ENCODE measurements around the gene TAOK3. TPM values are rescaled to one million over a fixed set of nuclear protein-coding genes. Genes with fewer than 3 reads are reported as not detected.
"Not testable (repeated sequence)": the region's sequence is repeated elsewhere in the genome, so short reads cannot be mapped to it uniquely, and the experiment has no call there.

Gene TAOK3
- total RNA-seq, 2 donors from 2014 or later, result 106 to 107 TPM

GRCh38 chr12:118318744-118319143, 54.0 kb downstream of the TAOK3 start:
- H3K27me3 Mint-ChIP-seq, result no peaks in the 10 kb centered on the region
- peaks cover 35 to 43% of the 10 kb centered on the region in 2 donors for H3K4me1 Mint-ChIP-seq (ENCODE audit: low read depth in 2 of 2)
- no peak for DNase-seq (ENCODE audit: low spot score)
- peaks cover 4% of the 10 kb centered on the region for H3K36me3 Mint-ChIP-seq
- H3K27ac Mint-ChIP-seq, result no peak overlapping the region
- no peak for ATAC-seq
- H3K9me3 Mint-ChIP-seq, result peaks cover 3% of the 10 kb centered on the region
- H3K4me3 Mint-ChIP-seq, result no peak overlapping the region

- Mint-ChIP-seq H3K36me3 (peaks cover 4% of the 10 kb centered on the region), H3K9me3 (peaks cover 3% of the 10 kb centered on the region), H3K4me1 (ENCODE audit: low read depth in 2 of 2) (peaks cover 39 to 45% of the 10 kb centered on the region in 2 donors), H3K27ac (no peak overlapping the region), H3K4me3 (no peak overlapping the region), H3K27me3 (no peaks in the 10 kb centered on the region)
- ATAC-seq (no peak), DNase-seq (ENCODE audit: low spot score) (no peak)
Measured at GRCh38 chr12:118317729-118318128, 55.0 kb downstream of the TAOK3 start.

- no peaks in the 10 kb centered on the region for H3K27me3 Mint-ChIP-seq
- H3K4me1 Mint-ChIP-seq (ENCODE audit: low read depth in 2 of 2), result peaks cover 42 to 52% of the 10 kb centered on the region in 2 donors
- peaks cover 4% of the 10 kb centered on the region for H3K36me3 Mint-ChIP-seq
- peak overlapping the region in 1 of 2 donors; percentile 58 for H3K27ac Mint-ChIP-seq
- no peak for ATAC-seq
- DNase-seq (ENCODE audit: low spot score), result no peak
- H3K9me3 Mint-ChIP-seq, result peaks cover 3% of the 10 kb centered on the region
- no peak overlapping the region for H3K4me3 Mint-ChIP-seq
Measured at GRCh38 chr12:118315821-118316220, 56.9 kb downstream of the TAOK3 start.

GRCh38 chr12:118312578-118312977, 60.1 kb downstream of the TAOK3 start:
- Mint-ChIP-seq H3K4me3 (peak overlapping the region; percentile 77), H3K27ac (peak overlapping the region; percentile 56 to 67), H3K4me1 (ENCODE audit: low read depth in 2 of 2) (peaks cover 36 to 62% of the 10 kb centered on the region in 2 donors), H3K36me3 (no peaks in the 10 kb centered on the region), H3K9me3 (no peaks in the 10 kb centered on the region), H3K27me3 (no peaks in the 10 kb centered on the region)
- DNase-seq (ENCODE audit: low spot score) (no peak), ATAC-seq (peak; percentile 76 to 88)

GRCh38 chr12:118311666-118312065, 61.0 kb downstream of the TAOK3 start:
- H3K4me3 Mint-ChIP-seq, result peak overlapping the region; percentile 53

GRCh38 chr12:118310320-118310719, 62.4 kb downstream of the TAOK3 start:
- Mint-ChIP-seq H3K4me3 (no peak overlapping the region), H3K27me3 (no peaks in the 10 kb centered on the region), H3K36me3 (no peaks in the 10 kb centered on the region), H3K9me3 (no peaks in the 10 kb centered on the region), H3K4me1 (ENCODE audit: low read depth in 2 of 2) (peaks cover 30 to 54% of the 10 kb centered on the region in 2 donors), H3K27ac (peak overlapping the region in 1 of 2 donors; percentile 33)
- ATAC-seq, result no peak
- DNase-seq (ENCODE audit: low spot score), result no peak

More at GRCh38 chr12:118311666-118312065, 61.0 kb downstream of the TAOK3 start:
- peak overlapping the region; percentile 32 to 73 for H3K27ac Mint-ChIP-seq
- peaks cover 41 to 68% of the 10 kb centered on the region in 2 donors for H3K4me1 Mint-ChIP-seq (ENCODE audit: low read depth in 2 of 2)
- DNase-seq (ENCODE audit: low spot score) (no peak), ATAC-seq (no peak)
- H3K9me3 Mint-ChIP-seq, result no peaks in the 10 kb centered on the region
- no peaks in the 10 kb centered on the region for H3K36me3 Mint-ChIP-seq
- no peaks in the 10 kb centered on the region for H3K27me3 Mint-ChIP-seq

- H3K36me3 Mint-ChIP-seq; DNase-seq (ENCODE audit: low spot score); H3K27me3 Mint-ChIP-seq; ATAC-seq; H3K9me3 Mint-ChIP-seq: not testable (repeated sequence)
- peak overlapping the region; percentile 96 to 97 for H3K27ac Mint-ChIP-seq
- H3K4me1 Mint-ChIP-seq (ENCODE audit: low read depth in 2 of 2), result peaks cover 28 to 52% of the 10 kb centered on the region in 2 donors
- peak overlapping the region; percentile 92 for H3K4me3 Mint-ChIP-seq
Measured at GRCh38 chr12:118308006-118308405, 64.7 kb downstream of the TAOK3 start.

- peak; percentile 82 for DNase-seq (ENCODE audit: low spot score)
Measured at GRCh38 chr12:118307069-118307954, 65.4 kb downstream of the TAOK3 start.

GRCh38 chr12:118304093-118304492, 68.6 kb downstream of the TAOK3 start:
- Mint-ChIP-seq H3K4me1 (ENCODE audit: low read depth in 2 of 2) (peaks cover 42 to 52% of the 10 kb centered on the region in 2 donors), H3K27ac (peak overlapping the region; percentile 56 to 74), H3K36me3 (no peaks in the 10 kb centered on the region), H3K4me3 (peak overlapping the region; percentile 48), H3K27me3 (no peaks in the 10 kb centered on the region), H3K9me3 (no peaks in the 10 kb centered on the region)
- ATAC-seq (no peak), DNase-seq (ENCODE audit: low spot score) (no peak)

More at GRCh38 chr12:118307069-118307954, 65.4 kb downstream of the TAOK3 start:
- H3K36me3 Mint-ChIP-seq, result no peaks in the 10 kb centered on the region
- ATAC-seq, result peak; percentile 90 to 94
- H3K27ac Mint-ChIP-seq, result peak overlapping the region; percentile 96 to 97
- peaks cover 30 to 52% of the 10 kb centered on the region in 2 donors for H3K4me1 Mint-ChIP-seq (ENCODE audit: low read depth in 2 of 2)
- peak overlapping the region; percentile 92 for H3K4me3 Mint-ChIP-seq
- H3K27me3 Mint-ChIP-seq, result no peaks in the 10 kb centered on the region
- no peaks in the 10 kb centered on the region for H3K9me3 Mint-ChIP-seq

- ATAC-seq, result peak; percentile 64 to 73
- H3K4me1 Mint-ChIP-seq (ENCODE audit: low read depth in 2 of 2), result peaks cover 40 to 45% of the 10 kb centered on the region in 2 donors
- H3K36me3 Mint-ChIP-seq, result no peaks in the 10 kb centered on the region
- peak overlapping the region; percentile 74 to 79 for H3K27ac Mint-ChIP-seq
- no peaks in the 10 kb centered on the region for H3K9me3 Mint-ChIP-seq
- H3K27me3 Mint-ChIP-seq, result no peaks in the 10 kb centered on the region
- DNase-seq (ENCODE audit: low spot score), result no peak
- peak overlapping the region; percentile 48 for H3K4me3 Mint-ChIP-seq
Measured at GRCh38 chr12:118302053-118302452, 70.7 kb downstream of the TAOK3 start.

GRCh38 chr12:118299791-118300460, 72.8 kb downstream of the TAOK3 start:
- ATAC-seq (no peak), DNase-seq (ENCODE audit: low spot score) (no peak)
- H3K9me3 Mint-ChIP-seq, result no peaks in the 10 kb centered on the region
- H3K27me3 Mint-ChIP-seq, result no peaks in the 10 kb centered on the region
- no peaks in the 10 kb centered on the region for H3K36me3 Mint-ChIP-seq
- peaks cover 39 to 42% of the 10 kb centered on the region in 2 donors for H3K4me1 Mint-ChIP-seq (ENCODE audit: low read depth in 2 of 2)
- no peak overlapping the region for H3K4me3 Mint-ChIP-seq
- H3K27ac Mint-ChIP-seq, result peak overlapping the region; percentile 1 to 79

- no peak for DNase-seq (ENCODE audit: low spot score)
- Mint-ChIP-seq H3K27ac (peak overlapping the region in 1 of 2 donors; percentile 68), H3K4me3 (no peak overlapping the region), H3K4me1 (ENCODE audit: low read depth in 2 of 2) (peaks cover 21 to 31% of the 10 kb centered on the region in 2 donors), H3K36me3 (no peaks in the 10 kb centered on the region), H3K9me3 (no peaks in the 10 kb centered on the region), H3K27me3 (no peaks in the 10 kb centered on the region)
- no peak for ATAC-seq
Measured at GRCh38 chr12:118297284-118297683, 75.4 kb downstream of the TAOK3 start.

- no peak for ATAC-seq
- H3K9me3 Mint-ChIP-seq, result no peaks in the 10 kb centered on the region
- H3K4me3 Mint-ChIP-seq, result no peak overlapping the region
- H3K36me3 Mint-ChIP-seq, result no peaks in the 10 kb centered on the region
- H3K4me1 Mint-ChIP-seq (ENCODE audit: low read depth in 2 of 2), result peaks cover 5 to 14% of the 10 kb centered on the region in 2 donors
- no peaks in the 10 kb centered on the region for H3K27me3 Mint-ChIP-seq
- no peak overlapping the region for H3K27ac Mint-ChIP-seq
- DNase-seq (ENCODE audit: low spot score), result no peak
Measured at GRCh38 chr12:118292836-118293235, 79.9 kb downstream of the TAOK3 start.

GRCh38 chr12:118290130-118290529, 82.6 kb downstream of the TAOK3 start:
- Mint-ChIP-seq H3K27ac (peak overlapping the region in 1 of 2 donors; percentile 61), H3K4me1 (ENCODE audit: low read depth in 2 of 2) (peaks cover 10 to 20% of the 10 kb centered on the region in 2 donors), H3K27me3 (no peaks in the 10 kb centered on the region), H3K9me3 (no peaks in the 10 kb centered on the region), H3K4me3 (no peak overlapping the region), H3K36me3 (no peaks in the 10 kb centered on the region)
- DNase-seq (ENCODE audit: low spot score) (no peak), ATAC-seq (no peak)

All from natural killer cell treated with Interleukin-12 subunit alpha and Interleukin-12 subunit beta and Interleukin-15 and Interleukin-18, amount 100 ng/mL, for 72 hours (primary cell).